ENCODE measurements around the gene NEK2.

- no peak for TF ChIP-seq CTCF (IDR thresholded peaks at IDR 0.05; ENCODE audit: insufficient read depth, low read length, poor library complexity, severe bottlenecking)
- TF ChIP-seq EZH2phosphoT487 (conservative IDR thresholded peaks at IDR 0.05; ENCODE audit: low read length) = no peak
Measured at GRCh38 chr1:211677659-211678058, 2.2 kb upstream of the NEK2 start.

Measured in SU-DHL-6 (cell line).